ENCODE data around the gene DYNC1LI2. TPM values are rescaled to one million over a fixed set of nuclear protein-coding genes. Genes with fewer than 3 reads are reported as not detected.

DYNC1LI2 gene
- total RNA-seq, 1 donor from 2014 or later: 149 TPM

DNA sequence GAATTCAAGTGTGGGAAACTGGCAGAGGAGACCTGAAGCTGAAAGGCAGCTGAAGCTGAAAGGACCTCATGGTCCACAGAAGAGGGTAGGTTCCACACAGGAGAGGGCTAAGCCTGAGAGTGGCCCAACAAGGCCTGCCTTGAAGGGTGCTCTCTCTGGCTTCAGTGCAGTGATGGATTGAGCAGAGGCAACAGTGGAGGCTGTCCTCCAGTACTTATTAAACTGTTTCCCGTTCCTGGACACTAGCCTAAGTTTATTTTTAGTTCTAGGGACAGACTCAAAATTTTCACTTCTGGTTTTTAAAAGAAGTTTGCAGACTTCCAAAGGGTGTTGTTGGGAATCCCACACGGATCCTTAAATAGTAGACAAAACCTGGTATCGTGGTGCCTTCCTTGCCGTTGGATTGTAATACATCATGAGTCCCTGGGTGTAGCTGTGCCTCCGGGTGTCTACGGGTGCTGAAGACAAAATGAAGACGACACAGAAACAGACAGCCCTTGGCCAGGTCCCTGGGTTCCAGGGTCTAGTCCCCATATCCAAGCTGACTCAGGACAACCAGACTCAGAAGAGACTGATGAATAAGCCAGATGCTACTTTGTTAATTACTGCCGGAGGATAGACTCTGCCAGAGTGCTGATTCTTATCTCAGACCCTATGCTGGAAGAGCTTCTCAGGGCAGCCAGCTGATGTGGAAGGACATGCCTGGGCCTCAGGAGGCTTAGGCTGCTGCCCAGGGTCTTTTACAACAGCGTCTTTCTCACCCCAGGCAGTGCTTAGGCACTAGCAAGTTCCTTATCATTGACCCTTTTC is 47.8 kb downstream of the DYNC1LI2 start:
- no peaks in the 10 kb centered on the region for H3K9me3 ChIP-seq
- peaks cover 7% of the 10 kb centered on the region for H3K4me1 ChIP-seq
- intact Hi-C loops (cut with DNase I): no loop called here
- H3K4me3 ChIP-seq: no peak overlapping the region
- no peaks in the 10 kb centered on the region for H3K27me3 ChIP-seq
- no peaks in the 10 kb centered on the region for H3K36me3 ChIP-seq
- no peak for DNase-seq (ENCODE audit: extremely low spot score in 2 of 2)
- no peak for TF ChIP-seq POLR2AphosphoS5 (IDR thresholded peaks at IDR 0.05; ENCODE audit: insufficient read depth in 1 of 2, low read depth in 1 of 2)
- TF ChIP-seq CTCF (IDR thresholded peaks at IDR 0.05): no peak
- TF ChIP-seq POLR2A (IDR thresholded peaks at IDR 0.05): no peak
- H3K27ac ChIP-seq: peak overlapping the region; percentile 20

DNA sequence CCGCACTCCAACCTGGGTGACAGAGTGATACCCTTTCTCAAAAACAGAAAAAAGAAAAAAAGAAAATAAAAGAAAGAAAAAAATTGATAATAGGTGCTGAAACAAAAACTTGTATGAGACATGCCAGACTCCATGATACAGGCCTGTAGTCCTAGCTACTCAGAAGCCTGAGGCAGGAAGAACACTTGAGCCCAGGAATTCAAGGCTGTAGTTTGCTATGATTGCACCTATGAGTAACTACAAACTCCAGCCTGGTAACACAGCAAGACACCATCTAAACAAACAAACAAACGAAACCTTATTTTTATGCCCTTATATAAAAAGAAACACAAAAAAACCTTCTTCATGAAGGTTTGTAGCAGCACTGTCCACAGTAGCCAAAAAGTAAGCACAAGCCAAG is 49.9 kb downstream of the DYNC1LI2 start:
- H3K9me3 ChIP-seq: no peaks in the 10 kb centered on the region
- no peaks in the 10 kb centered on the region for H3K27me3 ChIP-seq
- no peak overlapping the region for H3K4me3 ChIP-seq
- H3K4me1 ChIP-seq: peaks cover 11% of the 10 kb centered on the region
- H3K27ac ChIP-seq: no peak overlapping the region
- intact Hi-C loops (cut with DNase I): no loop called here
- TF ChIP-seq CTCF (IDR thresholded peaks at IDR 0.05) (no peak), POLR2AphosphoS5 (IDR thresholded peaks at IDR 0.05; ENCODE audit: insufficient read depth in 1 of 2, low read depth in 1 of 2) (no peak), POLR2A (IDR thresholded peaks at IDR 0.05) (no peak)
- DNase-seq (ENCODE audit: extremely low spot score in 2 of 2): no peak
- H3K36me3 ChIP-seq: no peaks in the 10 kb centered on the region

- Histone ChIP-seq H3K27ac (no peak overlapping the region), H3K9me3 (no peaks in the 10 kb centered on the region), H3K36me3 (no peaks in the 10 kb centered on the region), H3K4me1 (peaks cover 8% of the 10 kb centered on the region), H3K27me3 (no peaks in the 10 kb centered on the region), H3K4me3 (no peak overlapping the region)
- intact Hi-C loops (cut with DNase I): no loop called here
- DNase-seq (ENCODE audit: extremely low spot score in 2 of 2): no peak
- no peak for TF ChIP-seq POLR2A (IDR thresholded peaks at IDR 0.05)
- TF ChIP-seq CTCF (IDR thresholded peaks at IDR 0.05): no peak
- TF ChIP-seq POLR2AphosphoS5 (IDR thresholded peaks at IDR 0.05; ENCODE audit: insufficient read depth in 1 of 2, low read depth in 1 of 2): no peak
These were observed 50.4 kb downstream of the DYNC1LI2 start for GRCh38 chr16:66701026-66701425.

GRCh38 chr16:66699898-66700297 is 51.5 kb downstream of the DYNC1LI2 start:
- DNase-seq (ENCODE audit: extremely low spot score in 2 of 2): no peak
- Histone ChIP-seq H3K27ac (no peak overlapping the region), H3K27me3 (no peaks in the 10 kb centered on the region), H3K4me1 (peaks cover 19% of the 10 kb centered on the region), H3K9me3 (no peaks in the 10 kb centered on the region), H3K36me3 (no peaks in the 10 kb centered on the region), H3K4me3 (no peak overlapping the region)
- intact Hi-C loops (cut with DNase I): loop anchor here (5.0 kb wide), 1 partner anchor 223 kb away; no protein-coding TSS in a partner anchor
- TF ChIP-seq POLR2A (IDR thresholded peaks at IDR 0.05) (no peak), CTCF (IDR thresholded peaks at IDR 0.05) (no peak), POLR2AphosphoS5 (IDR thresholded peaks at IDR 0.05; ENCODE audit: insufficient read depth in 1 of 2, low read depth in 1 of 2) (no peak)

DNA sequence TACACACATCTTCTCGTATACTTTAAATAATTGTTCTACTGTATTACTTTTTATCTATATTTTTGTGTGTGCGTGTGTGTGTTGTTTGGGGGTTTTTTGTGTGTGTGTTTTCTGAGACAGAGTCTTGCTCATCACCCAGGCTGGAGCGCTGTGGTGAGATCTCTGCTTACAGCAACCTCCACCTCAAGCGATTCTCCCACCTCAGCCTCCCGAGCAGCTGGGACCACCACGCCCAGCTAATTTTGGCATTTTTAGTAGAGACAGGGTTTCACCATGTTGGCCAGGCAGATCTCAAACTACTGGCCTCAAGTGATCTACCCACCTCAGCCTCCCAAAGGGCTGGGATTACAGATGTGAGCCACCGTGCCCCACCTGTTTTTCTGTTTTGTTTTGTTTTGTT is 53.4 kb downstream of the DYNC1LI2 start:
- no peak for TF ChIP-seq POLR2AphosphoS5 (IDR thresholded peaks at IDR 0.05; ENCODE audit: insufficient read depth in 1 of 2, low read depth in 1 of 2)
- no peak for TF ChIP-seq CTCF (IDR thresholded peaks at IDR 0.05)
- no peak for TF ChIP-seq POLR2A (IDR thresholded peaks at IDR 0.05)
- no peak for DNase-seq (ENCODE audit: extremely low spot score in 2 of 2)
- intact Hi-C loops (cut with DNase I): loop anchor here (5.0 kb wide), 1 partner anchor 221 kb away; no protein-coding TSS in a partner anchor
- H3K4me3 ChIP-seq: no peak overlapping the region
- H3K27ac ChIP-seq: no peak overlapping the region
- H3K4me1 ChIP-seq: peaks cover 26% of the 10 kb centered on the region
- no peaks in the 10 kb centered on the region for H3K36me3 ChIP-seq
- H3K27me3 ChIP-seq: no peaks in the 10 kb centered on the region
- H3K9me3 ChIP-seq: no peaks in the 10 kb centered on the region

Data from vagina (tissue), 2 donors.